Fibroblast of the conjunctiva (primary cell): ENCODE results near the gene SFXN3.

Source experiments
- DNase-seq: peaks from one replicate; pipeline ENCODE4 v3.0.0-alpha.2; 2010; ENCODE audit warnings: low read depth

SFXN3 gene

DNA sequence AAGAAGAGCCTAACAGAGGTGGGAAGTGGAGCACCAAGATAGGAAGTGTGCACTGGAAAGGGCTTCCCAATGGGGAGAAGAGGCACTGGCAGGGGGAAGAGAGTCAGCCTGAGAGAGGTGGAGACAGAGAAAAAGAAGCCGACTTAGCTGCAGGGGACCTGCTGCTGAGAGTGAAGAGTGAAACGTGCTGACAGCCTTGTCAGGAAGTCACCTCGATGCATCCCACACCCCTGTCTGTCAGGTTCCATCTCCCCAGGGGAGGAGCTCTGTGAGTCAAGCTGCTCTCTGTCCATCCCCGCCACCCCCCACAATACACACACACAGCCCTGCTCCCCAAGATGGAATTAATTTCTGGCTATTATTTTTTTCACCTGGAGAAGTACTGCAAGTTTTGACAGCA, 44.7 kb downstream of the SFXN3 start:
- DNase-seq = no peak

- DNase-seq = no peak
These were observed 45.6 kb downstream of the SFXN3 start for GRCh38 chr10:101076630-101077029.

GRCh38 chr10:101079874-101080273, 48.8 kb downstream of the SFXN3 start:
- DNase-seq = no peak

DNA sequence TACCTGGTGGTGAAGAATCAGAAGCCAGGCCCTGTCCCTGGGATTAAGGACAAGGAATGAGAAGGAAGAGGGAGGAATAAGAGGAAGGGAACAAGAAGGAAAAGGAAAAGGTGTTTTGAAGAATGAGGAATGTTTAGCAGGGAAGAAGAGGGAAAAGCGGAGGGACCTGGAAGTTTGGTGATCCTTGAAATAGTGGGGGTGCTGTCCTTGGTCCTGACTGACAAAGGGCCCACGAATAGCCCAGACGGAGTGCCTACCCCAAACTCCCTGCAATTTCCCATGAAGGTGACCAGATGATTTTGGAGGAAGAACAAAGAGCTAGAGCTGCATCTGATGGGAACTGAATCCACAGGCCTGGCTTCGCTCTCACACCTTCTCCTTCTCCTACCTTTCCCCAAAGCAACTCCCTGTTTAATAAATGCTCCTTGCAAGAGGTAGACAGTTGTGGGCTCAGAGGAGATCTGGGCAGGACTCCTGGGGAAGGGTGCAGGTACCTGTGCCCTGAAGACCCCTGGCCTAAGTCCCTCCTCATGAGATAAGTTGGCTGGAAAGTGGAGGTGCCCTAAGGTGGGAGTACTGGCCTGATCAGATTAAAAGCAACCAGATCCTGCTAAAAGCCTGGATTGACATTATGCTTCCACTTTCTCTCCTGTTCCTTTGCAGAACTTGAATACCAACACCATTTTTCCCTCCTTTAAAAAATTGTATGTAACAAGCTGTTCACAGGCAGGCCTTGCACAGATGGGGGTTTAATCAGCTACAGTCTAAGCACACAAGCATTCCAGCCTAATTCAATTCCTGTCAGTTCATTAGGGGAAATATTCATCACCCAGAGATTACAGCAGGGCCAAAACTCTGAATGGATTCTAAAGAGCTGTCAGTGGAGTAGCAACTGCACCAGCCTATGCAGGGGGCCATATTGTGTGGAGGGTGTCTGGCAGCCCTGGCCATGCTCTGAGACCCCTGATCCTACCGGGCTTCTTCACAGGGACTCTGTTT, 50.2 kb downstream of the SFXN3 start:
- no peak for DNase-seq

DNA sequence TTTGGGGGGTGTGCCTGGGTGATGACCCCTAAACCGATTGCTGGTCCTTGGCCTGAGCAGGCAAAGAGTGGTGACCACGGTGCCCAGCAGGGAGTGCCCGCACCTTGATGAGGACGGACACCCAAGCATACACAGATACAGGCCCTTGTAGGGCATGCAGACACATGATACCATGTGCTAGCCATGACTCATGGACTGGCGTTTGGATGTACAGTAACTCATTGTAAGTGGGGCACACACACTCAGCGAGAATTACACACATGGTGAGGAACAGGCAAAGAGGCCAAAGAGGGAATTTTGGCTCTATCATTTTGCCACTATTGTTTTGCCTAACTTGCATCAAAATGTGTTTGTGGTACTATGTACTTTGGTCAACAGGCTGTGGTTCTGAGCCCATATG, 54.8 kb downstream of the SFXN3 start:
- no peak for DNase-seq

GRCh38 chr10:101087376-101087775, 56.3 kb downstream of the SFXN3 start:
- no peak for DNase-seq

- DNase-seq = no peak
These were observed 56.9 kb downstream of the SFXN3 start for GRCh38 chr10:101087965-101088364.

DNA sequence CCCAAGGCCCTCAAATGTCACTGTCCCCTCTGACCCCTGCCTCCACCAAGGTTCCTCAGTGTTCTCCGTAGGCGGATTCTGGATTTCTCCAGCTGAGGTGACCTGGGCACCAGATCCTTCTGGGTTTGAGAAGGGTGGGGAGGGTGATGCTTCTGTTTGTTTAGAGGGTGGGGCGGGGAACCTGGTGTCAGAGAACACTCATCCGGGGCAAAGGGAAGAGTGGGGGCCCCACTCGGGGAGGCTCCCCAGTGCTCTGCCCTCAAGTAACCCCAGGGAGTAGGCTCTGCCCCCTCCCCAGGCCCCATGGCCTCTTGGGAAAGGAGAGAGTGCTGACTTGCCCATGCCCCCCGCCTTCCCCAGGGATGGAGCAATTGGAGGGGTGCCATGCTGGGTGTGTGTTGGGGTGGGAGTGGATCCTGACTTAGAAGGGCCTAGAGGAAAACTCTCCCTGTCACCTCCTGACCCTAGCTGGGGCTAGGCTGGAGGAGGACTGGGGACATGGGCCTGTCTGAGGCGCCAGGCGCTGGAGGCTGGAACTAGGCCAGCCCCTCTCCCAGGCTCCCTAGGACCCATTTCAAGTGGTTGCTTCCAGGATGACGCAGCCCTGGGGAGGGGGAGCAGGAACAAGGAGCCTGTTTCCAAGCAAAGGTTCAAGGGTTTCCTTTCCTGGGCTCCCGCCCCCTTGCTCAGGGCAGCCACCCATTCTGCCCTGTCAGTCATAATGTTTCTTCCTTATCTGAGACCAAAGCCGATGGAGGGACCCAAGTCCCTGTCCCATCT, 58.7 kb downstream of the SFXN3 start:
- DNase-seq = no peak

- DNase-seq = no peak
These were observed 59.6 kb downstream of the SFXN3 start for GRCh38 chr10:101090597-101090996.
